OCI-LY3 (cell line): ENCODE data around the gene RPH3AL.

ENCODE experiments used
- EZH2phosphoT487 ChIP-seq: fragments of 200-600 bp; shearing (Covaris generic); IDR thresholded peaks from 2 replicates; pipeline ENCODE4 v1.6.1; 2018; ENCODE audit warnings: antibody characterized with exemption, mixed run types, low read depth
- TF ChIP-seq, protein P1 (sequence below): fragments of 200-600, 300-600 bp; sonication (generic); IDR thresholded peaks from 2 replicates; pipeline ENCODE4 v1.5.1; 2014; ENCODE audit warnings: antibody characterized with exemption, low read length, low read depth

DNA sequence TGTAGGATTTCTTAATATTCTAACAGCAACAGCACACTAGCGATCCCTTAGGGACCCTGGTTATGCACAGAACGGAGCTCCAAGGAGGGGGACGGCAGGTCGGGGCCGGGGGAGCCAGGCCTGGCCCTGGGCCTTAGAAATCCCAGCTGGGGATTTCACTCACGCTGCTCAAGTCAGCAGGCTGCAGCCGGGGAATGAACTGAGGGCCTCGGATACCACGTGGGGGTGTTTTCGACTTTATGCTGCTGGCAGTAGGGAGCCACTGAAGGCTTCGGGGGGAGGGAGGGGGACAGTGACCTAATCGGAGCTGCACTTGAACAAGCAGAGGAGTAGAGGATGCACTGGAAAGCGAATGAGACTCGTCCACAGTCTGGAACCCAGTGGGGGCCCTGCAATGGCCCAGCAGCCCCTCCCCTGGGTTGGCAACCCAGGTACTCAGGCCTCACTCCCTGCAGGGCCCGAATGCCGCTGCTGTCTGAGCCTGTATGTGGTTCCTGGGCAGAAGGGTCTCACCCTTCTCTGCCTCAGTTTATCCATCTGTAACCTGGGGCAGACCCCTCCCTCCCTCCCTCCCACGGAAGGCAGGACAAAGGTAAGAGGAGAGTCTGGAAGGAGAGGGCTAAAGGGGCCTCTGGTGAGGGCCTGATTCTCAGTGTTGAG is 53.7 kb downstream of the RPH3AL start:
- TF ChIP-seq, protein P1, sequence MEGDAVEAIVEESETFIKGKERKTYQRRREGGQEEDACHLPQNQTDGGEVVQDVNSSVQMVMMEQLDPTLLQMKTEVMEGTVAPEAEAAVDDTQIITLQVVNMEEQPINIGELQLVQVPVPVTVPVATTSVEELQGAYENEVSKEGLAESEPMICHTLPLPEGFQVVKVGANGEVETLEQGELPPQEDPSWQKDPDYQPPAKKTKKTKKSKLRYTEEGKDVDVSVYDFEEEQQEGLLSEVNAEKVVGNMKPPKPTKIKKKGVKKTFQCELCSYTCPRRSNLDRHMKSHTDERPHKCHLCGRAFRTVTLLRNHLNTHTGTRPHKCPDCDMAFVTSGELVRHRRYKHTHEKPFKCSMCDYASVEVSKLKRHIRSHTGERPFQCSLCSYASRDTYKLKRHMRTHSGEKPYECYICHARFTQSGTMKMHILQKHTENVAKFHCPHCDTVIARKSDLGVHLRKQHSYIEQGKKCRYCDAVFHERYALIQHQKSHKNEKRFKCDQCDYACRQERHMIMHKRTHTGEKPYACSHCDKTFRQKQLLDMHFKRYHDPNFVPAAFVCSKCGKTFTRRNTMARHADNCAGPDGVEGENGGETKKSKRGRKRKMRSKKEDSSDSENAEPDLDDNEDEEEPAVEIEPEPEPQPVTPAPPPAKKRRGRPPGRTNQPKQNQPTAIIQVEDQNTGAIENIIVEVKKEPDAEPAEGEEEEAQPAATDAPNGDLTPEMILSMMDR, result no peak
- TF ChIP-seq EZH2phosphoT487, result no peak
